GM18873 (cell line): Measurements from ENCODE around the gene ZNF346.
"Not testable (repeated sequence)": the region's sequence is repeated elsewhere in the genome, so short reads cannot be mapped to it uniquely, and the experiment has no call there.

Source experiments
- ATAC-seq: cut with Tn5 transposase; IDR thresholded peaks from one replicate; pipeline ENCODE4 v1.9.1; 2021; ENCODE audit warnings: mild to moderate bottlenecking, moderate library complexity, moderate number of reproducible peaks; ENCODE audit not compliant: unreplicated experiment, low FRiP score

Gene ZNF346, protein sequence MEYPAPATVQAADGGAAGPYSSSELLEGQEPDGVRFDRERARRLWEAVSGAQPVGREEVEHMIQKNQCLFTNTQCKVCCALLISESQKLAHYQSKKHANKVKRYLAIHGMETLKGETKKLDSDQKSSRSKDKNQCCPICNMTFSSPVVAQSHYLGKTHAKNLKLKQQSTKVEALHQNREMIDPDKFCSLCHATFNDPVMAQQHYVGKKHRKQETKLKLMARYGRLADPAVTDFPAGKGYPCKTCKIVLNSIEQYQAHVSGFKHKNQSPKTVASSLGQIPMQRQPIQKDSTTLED

DNA sequence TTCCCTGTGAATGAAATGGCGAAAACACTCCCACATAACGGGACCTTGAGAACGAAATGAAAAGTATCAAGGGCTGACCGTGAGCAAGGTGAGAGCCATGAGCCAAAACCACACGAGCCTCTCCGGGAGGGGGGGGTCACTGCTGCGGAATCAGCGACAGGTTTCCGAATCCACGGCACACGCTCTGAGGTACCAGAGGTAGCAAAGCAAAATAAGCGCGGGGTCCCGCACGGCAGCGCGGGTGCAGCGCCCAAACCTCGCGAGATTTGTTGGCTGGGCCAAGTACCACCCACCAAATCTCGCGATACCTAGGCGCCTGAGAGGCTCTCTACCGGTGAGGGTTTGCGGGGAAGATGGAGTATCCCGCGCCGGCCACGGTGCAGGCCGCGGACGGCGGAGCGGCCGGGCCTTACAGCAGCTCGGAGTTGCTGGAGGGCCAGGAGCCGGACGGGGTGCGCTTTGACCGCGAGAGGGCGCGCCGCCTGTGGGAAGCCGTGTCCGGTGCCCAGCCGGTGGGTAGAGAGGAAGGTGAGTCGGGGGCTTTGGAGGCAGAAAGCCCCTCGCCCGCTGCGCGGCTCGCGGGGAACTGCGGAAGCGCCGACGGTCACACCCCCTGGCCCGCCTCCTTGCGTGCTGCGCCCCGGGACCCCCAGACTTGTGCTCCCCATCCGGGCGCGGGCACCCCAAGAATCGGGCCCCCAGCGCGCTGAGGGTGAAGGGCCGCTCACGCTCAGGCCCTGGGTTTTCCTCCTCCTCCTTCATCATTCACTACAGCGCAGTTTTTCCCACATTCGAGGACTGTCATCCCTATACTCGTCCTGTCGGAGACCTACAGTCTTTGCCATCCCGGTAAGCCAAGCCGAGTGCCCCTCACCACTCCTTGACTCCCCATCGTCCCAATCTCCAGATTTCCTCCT, at the start of gene ZNF346:
Gene ZNF346, plus strand, starts transcription at position 311 of the 917 bp plus-strand sequence. Its CDS starts 43 bp downstream, at position 354.
- peak; percentile 76 for ATAC-seq

DNA sequence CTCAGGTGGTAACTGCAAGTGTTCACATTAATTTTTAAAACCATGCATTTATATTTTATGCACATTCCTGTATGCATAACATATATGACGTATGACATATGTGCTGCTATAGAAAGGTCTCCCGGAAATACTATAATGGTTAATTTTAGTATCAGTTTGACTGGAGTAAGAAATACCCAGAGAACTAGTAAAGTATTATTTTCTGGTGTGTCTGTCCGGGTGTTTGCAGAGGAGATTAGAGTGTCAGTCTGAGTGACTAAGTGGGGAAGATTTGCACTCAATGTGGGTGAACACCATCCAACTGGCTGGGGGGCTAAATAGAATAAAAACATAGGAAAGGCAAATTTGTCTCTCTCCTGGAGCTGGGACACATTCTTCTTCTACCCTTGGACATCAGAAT, 42.8 kb upstream of the ZNF346 start:
- no peak for ATAC-seq

- ATAC-seq, result no peak
These were observed 41.7 kb upstream of the ZNF346 start for GRCh38 chr5:176980818-176981217.

DNA sequence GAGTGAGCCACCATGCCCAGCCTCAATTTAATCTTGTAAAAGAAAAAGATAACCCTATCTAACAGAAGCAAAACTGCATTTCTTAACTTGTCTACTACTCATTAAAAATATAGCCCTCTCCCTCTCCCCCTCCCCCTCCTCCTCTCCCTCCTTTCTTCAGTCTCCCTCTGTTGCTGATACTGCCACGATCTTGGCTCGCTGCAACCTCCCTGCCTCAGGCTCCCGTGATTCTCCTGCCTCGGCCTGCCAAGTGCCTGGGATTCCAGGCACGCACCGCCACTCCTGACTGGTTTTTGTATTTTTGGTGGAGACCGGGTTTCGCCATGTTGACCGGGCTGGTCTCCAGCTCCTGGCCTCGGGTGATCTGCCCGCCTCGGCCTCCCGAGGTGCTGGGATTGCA, 39.4 kb upstream of the ZNF346 start:
- ATAC-seq, result not testable (repeated sequence)

DNA sequence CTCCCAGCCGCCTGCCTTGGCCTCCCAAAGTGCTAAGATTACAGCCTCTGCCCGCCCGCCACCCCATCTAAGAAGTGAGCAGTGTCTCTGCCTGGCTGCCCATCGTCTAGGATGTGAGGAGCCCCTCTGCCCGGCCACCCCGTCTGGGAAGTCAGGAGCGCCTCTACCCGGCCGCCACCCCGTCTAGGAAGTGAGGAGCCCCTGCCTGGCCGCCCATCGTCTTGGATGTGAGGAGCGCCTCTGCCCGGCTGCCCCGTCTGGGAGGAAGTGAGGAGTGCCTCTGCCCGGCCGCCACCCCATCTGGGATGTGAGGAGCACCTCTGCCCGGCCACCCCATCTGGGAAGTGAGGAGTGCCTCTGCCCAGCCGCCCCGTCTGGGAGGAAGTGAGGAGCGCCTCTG, 38.9 kb upstream of the ZNF346 start:
- ATAC-seq, result not testable (repeated sequence)

GRCh38 chr5:176984176-176984575, 38.3 kb upstream of the ZNF346 start:
- not testable (repeated sequence) for ATAC-seq

DNA sequence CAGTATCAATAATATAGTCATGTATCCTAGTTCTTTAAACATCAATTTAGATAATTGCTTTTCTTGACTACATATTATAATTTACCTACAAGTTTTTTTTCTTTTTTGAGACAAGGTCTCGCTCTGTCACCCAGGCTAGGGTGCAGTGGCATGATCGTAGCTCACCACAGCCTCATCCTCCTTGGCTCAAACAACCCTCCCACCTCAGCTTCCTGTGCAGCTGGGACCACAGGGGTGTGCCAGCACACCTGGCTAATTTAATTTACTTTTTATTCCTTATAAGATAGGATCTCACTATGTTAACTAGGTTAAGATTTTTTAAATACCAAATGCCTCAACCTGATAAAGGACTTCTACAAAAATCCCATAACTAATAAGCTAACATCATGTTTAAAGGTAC, 37.0 kb upstream of the ZNF346 start:
- no peak for ATAC-seq

DNA sequence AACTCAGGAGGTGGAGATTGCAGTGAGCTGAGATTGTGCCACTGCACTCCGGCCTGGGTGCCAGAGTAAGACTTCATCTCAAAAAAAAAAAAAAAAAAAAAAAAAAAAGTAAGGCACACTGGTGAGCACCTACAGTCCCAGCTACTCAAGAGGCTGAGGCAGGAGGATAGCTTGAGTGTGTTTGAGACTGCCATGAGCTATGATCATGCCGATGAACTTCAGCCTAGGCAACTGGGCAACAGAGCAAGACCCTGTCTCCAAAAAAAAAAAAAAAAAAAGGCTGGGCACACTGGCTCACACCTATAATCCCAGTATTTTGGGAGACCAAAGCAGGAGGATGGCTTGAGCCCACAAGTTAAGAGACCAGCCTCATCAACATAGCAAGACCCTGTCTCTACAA, 36.2 kb upstream of the ZNF346 start:
- no peak for ATAC-seq

DNA sequence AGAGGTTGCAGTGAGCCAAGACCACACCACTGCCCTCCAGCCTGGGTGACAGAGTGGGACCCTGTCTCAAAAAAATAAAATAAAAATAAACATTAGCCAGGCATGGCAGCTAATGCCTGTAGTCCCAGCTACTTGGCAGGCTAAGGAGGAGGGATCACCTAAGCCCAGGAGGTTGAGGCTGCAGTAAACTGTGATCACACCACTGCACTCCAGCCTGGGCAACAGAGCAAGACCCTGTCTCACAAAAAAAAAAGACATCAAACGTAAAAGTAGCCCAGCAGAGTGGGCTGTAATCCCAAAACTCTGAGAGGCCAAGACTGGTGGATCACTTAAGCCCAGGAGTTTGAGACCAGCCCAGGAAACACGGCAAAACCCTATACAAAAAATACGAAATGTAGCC, 34.9 kb upstream of the ZNF346 start:
- ATAC-seq, result no peak

DNA sequence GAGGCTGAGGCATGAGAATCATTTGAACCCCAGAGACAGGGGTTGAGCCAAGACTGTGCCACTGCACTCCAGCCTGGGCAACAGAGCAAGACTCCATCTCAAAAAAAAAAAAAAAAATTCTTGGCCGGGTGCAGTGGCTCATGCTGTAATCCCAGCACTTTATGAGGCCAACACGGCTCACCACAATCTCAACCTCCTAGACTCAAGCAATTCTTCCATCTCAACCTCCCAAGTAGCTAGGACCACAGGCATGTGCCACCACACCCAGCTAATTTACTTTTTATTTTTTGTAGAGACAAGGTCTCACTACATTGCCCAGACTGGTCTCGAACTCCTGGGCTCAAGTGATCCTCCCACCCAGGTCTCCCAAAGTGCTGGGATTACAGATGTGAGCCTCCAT, 29.4 kb upstream of the ZNF346 start:
- not testable (repeated sequence) for ATAC-seq

DNA sequence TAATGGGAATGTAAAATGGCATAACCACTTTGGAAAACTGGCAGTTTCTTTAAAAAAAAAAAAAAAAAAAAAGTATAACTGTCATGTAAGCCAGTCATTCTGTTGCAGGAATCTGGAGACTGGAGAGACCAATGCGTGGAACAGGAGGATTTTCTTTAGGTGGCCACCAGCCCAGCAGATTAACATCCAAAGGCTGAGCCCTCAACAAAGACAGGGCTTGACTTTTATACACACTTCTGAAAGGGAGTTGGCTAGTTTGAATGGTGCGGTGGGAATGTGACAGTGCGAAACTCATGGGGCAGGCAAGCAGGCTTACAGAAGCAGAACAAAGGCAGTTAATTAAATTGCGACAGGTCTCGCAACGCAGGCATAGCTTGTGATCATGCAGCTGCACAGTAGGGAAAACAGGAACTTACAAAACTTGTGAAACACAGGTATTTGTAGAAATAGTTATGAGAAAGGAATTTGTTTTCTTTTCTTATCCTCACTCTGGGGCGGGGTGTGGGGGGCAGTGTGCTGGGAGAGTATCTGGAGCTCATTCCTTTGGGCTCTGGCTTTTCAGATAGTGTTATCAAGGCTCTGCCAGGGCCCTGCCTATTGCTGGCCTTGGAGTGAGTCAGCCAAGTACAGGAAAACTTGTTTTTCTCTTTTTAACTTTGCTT, 27.9 kb upstream of the ZNF346 start:
- no peak for ATAC-seq

DNA sequence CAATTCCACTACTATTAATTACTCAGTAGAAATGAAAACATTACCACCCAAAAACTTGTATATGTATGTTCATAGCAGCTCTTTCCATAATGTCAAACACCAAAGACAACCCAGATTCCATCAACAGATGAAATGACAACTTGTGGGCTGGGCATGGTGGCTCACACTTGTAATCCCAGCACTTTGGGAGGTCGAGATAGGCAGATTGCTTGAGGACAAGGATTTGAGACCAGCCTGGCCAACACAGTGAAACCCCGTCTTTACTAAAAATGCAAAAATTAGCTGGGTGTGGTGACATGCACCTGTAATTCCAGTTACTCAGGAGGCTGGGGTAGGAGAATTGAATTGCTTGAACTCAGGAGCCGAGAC, 27.4 kb upstream of the ZNF346 start:
- no peak for ATAC-seq

DNA sequence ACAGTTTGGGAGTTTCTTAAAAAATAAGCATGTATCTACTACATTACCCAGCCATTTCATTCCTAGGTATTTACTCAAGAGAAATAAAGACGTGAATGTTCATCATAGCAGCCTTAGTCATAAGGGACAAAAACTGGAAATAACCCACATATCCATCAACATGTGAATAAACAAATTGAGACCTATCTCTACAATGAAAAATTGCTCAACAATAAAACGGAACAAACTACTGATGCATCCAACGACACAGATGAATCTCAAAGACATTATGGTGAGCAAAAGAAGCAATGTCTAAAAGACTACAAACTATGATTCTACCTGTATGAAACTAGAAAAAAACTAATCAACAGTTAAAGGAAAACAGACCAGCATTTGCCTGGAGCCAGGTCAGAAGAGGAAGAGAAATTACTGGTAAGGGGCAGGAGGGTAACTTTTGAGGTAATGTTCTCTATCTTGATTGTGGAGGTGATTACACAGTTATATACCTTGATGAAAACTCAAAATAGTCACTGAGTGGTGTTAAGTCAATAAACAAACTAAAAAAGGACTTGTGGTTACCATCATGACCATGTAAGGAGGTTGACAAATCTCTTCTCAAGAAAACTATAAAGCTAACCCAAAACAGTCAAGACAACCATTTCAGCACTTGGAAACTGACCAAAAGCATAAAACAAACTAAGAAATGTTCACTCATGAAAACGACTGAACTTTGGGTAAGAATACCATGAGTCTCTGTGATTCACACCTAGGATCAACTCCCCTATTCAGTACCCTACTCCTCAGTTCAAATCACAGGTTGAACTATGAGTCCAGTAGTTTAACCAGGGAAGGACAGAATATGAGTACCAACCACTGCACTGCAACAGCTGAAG, 26.4 kb upstream of the ZNF346 start:
- no peak for ATAC-seq

GRCh38 chr5:176996780-176997179, 25.7 kb upstream of the ZNF346 start:
- no peak for ATAC-seq

GRCh38 chr5:176998828-176999227, 23.7 kb upstream of the ZNF346 start:
- no peak for ATAC-seq

GRCh38 chr5:176999526-176999925, 23.0 kb upstream of the ZNF346 start:
- ATAC-seq, result not testable (repeated sequence)

GRCh38 chr5:177003649-177004048, 18.8 kb upstream of the ZNF346 start:
- no peak for ATAC-seq

- no peak for ATAC-seq
These were observed 17.5 kb upstream of the ZNF346 start for GRCh38 chr5:177004961-177005360.

DNA sequence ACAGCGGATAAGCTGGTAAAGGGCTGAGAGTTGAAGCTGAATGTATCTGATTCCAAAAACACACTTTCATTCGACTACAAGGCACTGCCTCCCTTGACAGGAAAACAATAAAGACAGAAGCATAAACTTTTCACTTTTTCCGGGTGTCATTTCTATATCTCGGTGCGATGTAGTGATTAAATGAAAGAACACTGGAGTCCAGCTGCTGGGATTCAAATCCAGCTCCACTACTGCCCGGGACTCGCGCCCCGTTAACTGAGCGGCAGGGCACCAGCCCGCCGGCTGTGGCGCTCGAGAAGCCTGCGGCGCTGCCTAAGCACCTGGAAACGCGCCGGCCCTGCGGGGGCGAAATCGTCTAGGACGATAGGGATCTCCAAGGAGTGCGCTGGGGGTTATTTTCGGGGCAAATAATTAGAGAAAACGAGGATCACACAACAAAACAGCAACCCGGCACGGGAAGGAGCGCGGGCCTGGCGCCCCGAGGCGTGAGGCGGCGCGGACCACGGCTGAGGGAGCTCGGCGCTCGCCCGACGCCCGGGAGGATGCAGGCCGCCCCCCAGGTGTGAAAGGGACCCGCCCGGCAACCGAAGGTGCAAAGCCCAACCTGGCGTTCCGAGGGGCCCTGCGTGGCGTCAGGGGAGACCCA, 16.8 kb upstream of the ZNF346 start:
- ATAC-seq, result peak; percentile 27
